ENCODE data around the gene TMEM259.

Gene TMEM259

DNA sequence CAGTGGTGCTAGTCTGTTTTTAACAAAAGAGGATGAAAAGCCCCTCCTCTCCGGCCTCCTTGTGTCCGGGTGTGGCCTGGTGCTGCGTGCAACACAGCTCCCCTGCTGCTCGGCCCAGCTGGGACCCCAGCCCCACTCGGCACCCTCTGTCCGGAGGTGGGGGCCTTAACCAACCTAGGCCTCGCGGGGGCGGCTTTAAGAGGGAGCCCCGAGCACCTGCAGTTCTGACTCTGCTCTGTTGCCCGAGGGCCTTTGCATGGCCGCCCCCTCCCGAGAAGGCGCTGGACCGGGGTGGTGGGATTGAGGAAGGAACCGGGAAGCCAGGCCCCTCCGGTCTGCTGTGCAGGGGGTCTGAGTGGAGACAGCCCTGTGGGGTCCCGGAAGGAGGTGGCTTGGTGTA is 26.4 kb downstream of the TMEM259 start:
- Histone ChIP-seq H3K9me3 (ENCODE audit: insufficient read depth, low read length) (no peaks in the 10 kb centered on the region), H2AFZ (ENCODE audit: low read depth, low read length, severe bottlenecking) (no peak overlapping the region), H3K9me2 (replicated peaks; ENCODE audit: insufficient read depth, low read length) (no peaks in the 10 kb centered on the region), H3K4me2 (ENCODE audit: low read depth, low read length, poor library complexity, severe bottlenecking) (no peak overlapping the region), H3K36me3 (ENCODE audit: low read length) (no peaks in the 10 kb centered on the region), H3K4me3 (ENCODE audit: insufficient read depth, low read length, poor library complexity, severe bottlenecking) (no peak overlapping the region), H3K79me2 (ENCODE audit: insufficient read depth, low read length) (no peaks in the 10 kb centered on the region), H4K20me1 (ENCODE audit: low read depth, low read length) (no peaks in the 10 kb centered on the region), H3K9ac (ENCODE audit: low read length) (no peak overlapping the region), H3F3A (ENCODE audit: insufficient read depth) (no peaks in the 10 kb centered on the region), H3K27ac (ENCODE audit: low read depth, low read length) (no peak overlapping the region), H3K27me3 (ENCODE audit: low read length) (no peaks in the 10 kb centered on the region)
- no peak for TF ChIP-seq EZH2phosphoT487 (conservative IDR thresholded peaks at IDR 0.05; ENCODE audit: low read length)
- TF ChIP-seq, protein P1, sequence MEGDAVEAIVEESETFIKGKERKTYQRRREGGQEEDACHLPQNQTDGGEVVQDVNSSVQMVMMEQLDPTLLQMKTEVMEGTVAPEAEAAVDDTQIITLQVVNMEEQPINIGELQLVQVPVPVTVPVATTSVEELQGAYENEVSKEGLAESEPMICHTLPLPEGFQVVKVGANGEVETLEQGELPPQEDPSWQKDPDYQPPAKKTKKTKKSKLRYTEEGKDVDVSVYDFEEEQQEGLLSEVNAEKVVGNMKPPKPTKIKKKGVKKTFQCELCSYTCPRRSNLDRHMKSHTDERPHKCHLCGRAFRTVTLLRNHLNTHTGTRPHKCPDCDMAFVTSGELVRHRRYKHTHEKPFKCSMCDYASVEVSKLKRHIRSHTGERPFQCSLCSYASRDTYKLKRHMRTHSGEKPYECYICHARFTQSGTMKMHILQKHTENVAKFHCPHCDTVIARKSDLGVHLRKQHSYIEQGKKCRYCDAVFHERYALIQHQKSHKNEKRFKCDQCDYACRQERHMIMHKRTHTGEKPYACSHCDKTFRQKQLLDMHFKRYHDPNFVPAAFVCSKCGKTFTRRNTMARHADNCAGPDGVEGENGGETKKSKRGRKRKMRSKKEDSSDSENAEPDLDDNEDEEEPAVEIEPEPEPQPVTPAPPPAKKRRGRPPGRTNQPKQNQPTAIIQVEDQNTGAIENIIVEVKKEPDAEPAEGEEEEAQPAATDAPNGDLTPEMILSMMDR (IDR thresholded peaks at IDR 0.05; ENCODE audit: insufficient read depth, low read length, poor library complexity, severe bottlenecking): no peak

DNA sequence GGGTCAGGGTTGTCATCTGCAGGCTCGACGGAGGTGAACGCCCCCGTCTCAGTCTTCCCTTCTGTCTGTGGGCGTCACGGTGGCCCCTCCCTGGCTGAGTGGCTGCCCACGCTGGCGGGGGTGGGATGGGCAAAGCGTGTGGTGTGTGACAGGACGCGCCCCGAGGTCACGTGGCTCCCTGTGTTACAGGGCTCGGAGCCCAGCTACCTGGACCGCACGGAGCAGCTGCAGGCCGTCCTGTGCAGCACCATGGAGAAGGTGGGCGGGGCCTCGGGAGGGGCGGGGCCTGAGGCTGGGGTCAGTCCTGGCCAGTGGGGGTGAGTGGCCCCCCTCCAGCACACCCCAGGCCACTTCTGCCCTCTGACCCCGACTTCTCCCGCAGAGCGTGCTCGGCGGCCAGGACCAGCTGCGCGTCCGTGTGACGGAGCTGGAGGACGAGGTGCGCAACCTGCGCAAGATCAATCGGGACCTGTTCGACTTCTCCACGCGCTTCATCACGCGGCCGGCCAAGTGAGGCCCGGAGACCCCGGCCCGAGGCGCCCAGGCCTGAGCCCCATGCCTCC is 27.0 kb downstream of the TMEM259 start:
- H3K27ac ChIP-seq (ENCODE audit: low read depth, low read length): no peak overlapping the region
- H3K79me2 ChIP-seq (ENCODE audit: insufficient read depth, low read length): no peaks in the 10 kb centered on the region
- H3K4me3 ChIP-seq (ENCODE audit: insufficient read depth, low read length, poor library complexity, severe bottlenecking): no peak overlapping the region
- no peak overlapping the region for H3K9ac ChIP-seq (ENCODE audit: low read length)
- H3K9me3 ChIP-seq (ENCODE audit: insufficient read depth, low read length): no peaks in the 10 kb centered on the region
- H3K9me2 ChIP-seq (replicated peaks; ENCODE audit: insufficient read depth, low read length): no peaks in the 10 kb centered on the region
- no peak for TF ChIP-seq EZH2phosphoT487 (conservative IDR thresholded peaks at IDR 0.05; ENCODE audit: low read length)
- TF ChIP-seq, protein P1 (IDR thresholded peaks at IDR 0.05; ENCODE audit: insufficient read depth, low read length, poor library complexity, severe bottlenecking): no peak
- H4K20me1 ChIP-seq (ENCODE audit: low read depth, low read length): no peaks in the 10 kb centered on the region
- H3K4me2 ChIP-seq (ENCODE audit: low read depth, low read length, poor library complexity, severe bottlenecking): no peak overlapping the region
- H3K27me3 ChIP-seq (ENCODE audit: low read length): no peaks in the 10 kb centered on the region
- no peak overlapping the region for H2AFZ ChIP-seq (ENCODE audit: low read depth, low read length, severe bottlenecking)
- no peaks in the 10 kb centered on the region for H3F3A ChIP-seq (ENCODE audit: insufficient read depth)
- H3K36me3 ChIP-seq (ENCODE audit: low read length): no peaks in the 10 kb centered on the region

DNA sequence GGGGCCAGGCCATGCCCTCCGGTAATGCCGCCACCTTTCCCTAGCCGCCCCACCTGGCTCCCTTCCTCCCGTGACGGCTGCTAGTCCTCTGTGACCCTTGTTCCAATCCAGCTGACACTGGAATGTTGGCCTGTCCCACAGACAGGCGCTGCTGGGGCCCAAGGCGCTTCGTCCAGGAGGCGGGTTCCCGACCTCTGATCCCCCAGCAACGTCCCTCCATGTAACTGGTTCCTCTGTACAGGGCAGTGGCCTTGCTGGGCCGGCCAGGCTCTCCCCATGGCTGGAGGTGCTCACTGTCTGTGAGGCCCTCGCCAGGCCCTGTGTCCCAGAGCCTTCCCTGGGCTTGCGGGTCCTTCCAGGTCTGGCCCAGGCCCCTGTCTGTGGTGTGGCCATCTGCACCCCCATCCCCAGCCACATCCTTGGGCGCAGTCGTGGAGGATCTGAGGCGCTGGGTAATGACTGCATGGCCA is 27.5 kb downstream of the TMEM259 start:
- no peak for TF ChIP-seq EZH2phosphoT487 (conservative IDR thresholded peaks at IDR 0.05; ENCODE audit: low read length)
- TF ChIP-seq, protein P1 (IDR thresholded peaks at IDR 0.05; ENCODE audit: insufficient read depth, low read length, poor library complexity, severe bottlenecking): no peak
- Histone ChIP-seq H3K9me3 (ENCODE audit: insufficient read depth, low read length) (no peaks in the 10 kb centered on the region), H2AFZ (ENCODE audit: low read depth, low read length, severe bottlenecking) (no peak overlapping the region), H3K4me2 (ENCODE audit: low read depth, low read length, poor library complexity, severe bottlenecking) (no peak overlapping the region), H3F3A (ENCODE audit: insufficient read depth) (no peaks in the 10 kb centered on the region), H4K20me1 (ENCODE audit: low read depth, low read length) (no peaks in the 10 kb centered on the region), H3K79me2 (ENCODE audit: insufficient read depth, low read length) (no peaks in the 10 kb centered on the region), H3K9me2 (replicated peaks; ENCODE audit: insufficient read depth, low read length) (no peaks in the 10 kb centered on the region), H3K36me3 (ENCODE audit: low read length) (no peaks in the 10 kb centered on the region), H3K27ac (ENCODE audit: low read depth, low read length) (no peak overlapping the region), H3K27me3 (ENCODE audit: low read length) (no peaks in the 10 kb centered on the region), H3K4me3 (ENCODE audit: insufficient read depth, low read length, poor library complexity, severe bottlenecking) (no peak overlapping the region), H3K9ac (ENCODE audit: low read length) (no peak overlapping the region)
